ENCODE data around the gene IP6K1. TPM values are rescaled to one million over a fixed set of nuclear protein-coding genes. Genes with fewer than 3 reads are reported as not detected.
A peak's percentile ranks its signal among the peaks of the same experiment; 100 is the strongest.

The IP6K1 gene
- total RNA-seq, 1 donor from 2014 or later, result 49.3 TPM

DNA sequence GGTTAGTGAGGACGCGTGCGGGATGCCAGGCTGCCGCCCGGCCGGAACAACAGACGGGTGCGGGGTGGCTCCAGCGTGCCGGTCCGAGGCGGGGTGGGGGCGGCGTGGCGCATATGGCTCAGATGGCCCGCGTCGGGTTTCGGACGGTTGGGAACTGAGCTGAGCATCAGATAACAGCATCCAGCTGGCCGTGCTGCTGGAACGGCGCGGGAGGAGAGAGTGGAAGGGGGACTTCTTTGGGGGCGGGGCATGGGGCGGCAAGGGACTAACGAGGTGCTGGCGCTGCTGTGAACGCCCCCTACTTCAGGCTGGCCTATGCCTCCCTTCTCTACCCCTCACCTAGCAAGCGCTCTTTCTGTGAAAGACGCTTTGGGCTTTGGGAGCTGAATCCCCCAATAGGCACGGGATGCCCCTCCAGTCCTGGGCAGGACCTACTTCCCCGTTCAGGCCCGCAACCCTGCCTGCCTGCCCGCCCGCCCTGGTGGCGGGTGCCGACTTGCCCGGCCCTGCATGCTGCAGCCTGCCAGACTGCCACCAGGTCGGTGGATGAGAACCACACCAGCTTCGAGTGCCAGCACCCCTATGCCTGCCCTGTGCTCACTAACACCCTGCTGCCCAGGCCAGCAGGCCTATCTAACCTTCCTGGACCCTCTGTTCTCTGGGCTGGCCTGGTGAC, 17.3 kb upstream of the IP6K1 start:
- intact Hi-C loops (cut with micrococcal nuclease), result loop anchor here (1.0 to 2.0 kb wide), 5 partner anchors 10 to 285 kb away; partner anchors contain the start of genes MON1A, RBM5 and UBA7
- H3K36me3 Mint-ChIP-seq (ENCODE audit: low read depth), result peaks cover 8% of the 10 kb centered on the region

GRCh38 chr3:49802719-49803464, 16.6 kb upstream of the IP6K1 start, which contains the start of gene INKA1:
Gene INKA1, plus strand, starts transcription at chr3:49803261. Its CDS starts 132 bp downstream, at chr3:49803393.
- intact Hi-C loops (cut with micrococcal nuclease), result loop anchor here (1.0 to 2.0 kb wide), 9 partner anchors 10 to 285 kb away; partner anchors contain the start of genes IP6K1, MON1A, RBM5 and TRAIP
- H3K4me3 Mint-ChIP-seq, result peak within 1 kb of the TSS; percentile 84
- peaks cover 23% of the 10 kb centered on the region for H3K4me1 Mint-ChIP-seq (ENCODE audit: low read depth)
- no peaks in the 10 kb centered on the region for H3K9me3 Mint-ChIP-seq
- H3K27ac Mint-ChIP-seq, result peak within 1 kb of the TSS; percentile 70
- DNase-seq (ENCODE audit: low spot score), result peak; percentile 82
- peaks cover 10% of the 10 kb centered on the region for H3K27me3 Mint-ChIP-seq (ENCODE audit: insufficient read depth)
- peaks cover 8% of the 10 kb centered on the region for H3K36me3 Mint-ChIP-seq (ENCODE audit: low read depth)

More for the DNA sequence above, 17.3 kb upstream of the IP6K1 start:
- H3K4me1 Mint-ChIP-seq (ENCODE audit: low read depth), result peaks cover 27% of the 10 kb centered on the region
- H3K9me3 Mint-ChIP-seq, result no peaks in the 10 kb centered on the region
- peak overlapping the region; percentile 77 for H3K4me3 Mint-ChIP-seq
- no peak for DNase-seq (ENCODE audit: low spot score)
- no peak overlapping the region for H3K27ac Mint-ChIP-seq
- H3K27me3 Mint-ChIP-seq (ENCODE audit: insufficient read depth), result peaks cover 10% of the 10 kb centered on the region

- intact Hi-C loops (cut with micrococcal nuclease), result no loop called here
- H3K4me3 Mint-ChIP-seq, result no peak overlapping the region
Observed at GRCh38 chr3:49801160-49801559, 14.8 kb upstream of the IP6K1 start.

DNA sequence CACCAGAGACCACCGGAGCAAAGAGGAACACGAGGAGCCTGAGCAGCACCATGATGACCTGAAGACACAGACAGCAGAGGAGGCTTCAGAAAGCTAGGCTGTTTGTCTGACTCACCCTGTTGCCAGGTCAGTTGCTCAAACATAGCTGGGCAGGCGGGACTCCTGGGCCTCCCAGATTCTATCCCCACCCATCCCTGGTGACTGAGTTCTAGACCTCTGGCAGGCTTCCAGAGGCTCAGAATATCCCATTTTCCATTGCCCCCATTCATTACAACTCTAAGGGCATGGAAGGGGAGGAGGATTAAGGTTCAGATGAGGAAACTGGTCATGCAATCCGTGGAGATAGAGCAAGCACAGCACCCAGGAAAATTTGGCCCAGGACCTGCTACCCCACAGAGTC, 13.4 kb upstream of the IP6K1 start, which contains the start of gene CDHR4:
Gene CDHR4, minus strand, starts transcription at position 113 of the 400 bp plus-strand sequence. Its CDS starts 61 bp downstream, at position 52.
- Mint-ChIP-seq H3K4me1 (ENCODE audit: low read depth) (no peaks in the 10 kb centered on the region), H3K4me3 (no peak within 1 kb of the TSS), H3K27me3 (ENCODE audit: insufficient read depth) (peaks cover 10% of the 10 kb centered on the region), H3K36me3 (ENCODE audit: low read depth) (no peaks in the 10 kb centered on the region), H3K9me3 (no peaks in the 10 kb centered on the region), H3K27ac (no peak within 1 kb of the TSS)
- no peak for DNase-seq (ENCODE audit: low spot score)
- intact Hi-C loops (cut with micrococcal nuclease), result no loop called here

More at GRCh38 chr3:49801160-49801559, 14.8 kb upstream of the IP6K1 start:
- Mint-ChIP-seq H3K4me1 (ENCODE audit: low read depth) (peaks cover 7% of the 10 kb centered on the region), H3K27ac (no peak overlapping the region), H3K27me3 (ENCODE audit: insufficient read depth) (peaks cover 10% of the 10 kb centered on the region), H3K9me3 (no peaks in the 10 kb centered on the region), H3K36me3 (ENCODE audit: low read depth) (peaks cover 5% of the 10 kb centered on the region)
- no peak for DNase-seq (ENCODE audit: low spot score)

GRCh38 chr3:49799105-49799504, 12.8 kb upstream of the IP6K1 start:
- intact Hi-C loops (cut with micrococcal nuclease), result no loop called here
- peaks cover 10% of the 10 kb centered on the region for H3K27me3 Mint-ChIP-seq (ENCODE audit: insufficient read depth)
- H3K27ac Mint-ChIP-seq, result no peak overlapping the region
- no peaks in the 10 kb centered on the region for H3K9me3 Mint-ChIP-seq
- H3K4me1 Mint-ChIP-seq (ENCODE audit: low read depth), result no peaks in the 10 kb centered on the region
- no peak for DNase-seq (ENCODE audit: low spot score)
- H3K36me3 Mint-ChIP-seq (ENCODE audit: low read depth), result no peaks in the 10 kb centered on the region
- no peak overlapping the region for H3K4me3 Mint-ChIP-seq

- H3K27me3 Mint-ChIP-seq (ENCODE audit: insufficient read depth), result peaks cover 13% of the 10 kb centered on the region
- intact Hi-C loops (cut with micrococcal nuclease), result no loop called here
Observed at GRCh38 chr3:49794926-49795905, 8.9 kb upstream of the IP6K1 start.

DNA sequence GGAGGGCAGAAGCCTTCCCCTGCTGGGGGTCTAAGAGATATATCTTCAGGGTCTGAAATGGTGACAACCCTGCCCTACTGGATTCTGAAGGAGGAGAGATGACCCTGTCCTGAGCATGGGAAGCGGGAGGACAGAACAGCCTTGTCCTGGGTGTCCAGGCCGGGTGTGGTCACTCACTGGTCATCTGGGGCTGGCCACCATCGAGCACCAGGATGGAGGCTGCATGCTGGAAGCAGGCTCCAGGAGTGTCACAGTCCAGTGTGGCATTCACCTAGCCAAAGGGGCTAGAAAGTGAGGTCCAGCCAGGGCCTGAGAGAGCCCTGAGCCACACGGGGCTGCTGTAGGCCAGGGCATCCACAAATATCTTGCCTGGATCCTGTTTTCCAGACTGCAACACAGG, 8.1 kb upstream of the IP6K1 start:
- H3K9me3 Mint-ChIP-seq, result no peaks in the 10 kb centered on the region
- peaks cover 5% of the 10 kb centered on the region for H3K4me1 Mint-ChIP-seq (ENCODE audit: low read depth)
- peaks cover 12% of the 10 kb centered on the region for H3K27me3 Mint-ChIP-seq (ENCODE audit: insufficient read depth)
- no peak overlapping the region for H3K4me3 Mint-ChIP-seq
- no peak overlapping the region for H3K27ac Mint-ChIP-seq
- DNase-seq (ENCODE audit: low spot score), result no peak
- no peaks in the 10 kb centered on the region for H3K36me3 Mint-ChIP-seq (ENCODE audit: low read depth)
- intact Hi-C loops (cut with micrococcal nuclease), result no loop called here

More at GRCh38 chr3:49794926-49795905, 8.9 kb upstream of the IP6K1 start:
- DNase-seq (ENCODE audit: low spot score), result no peak
- Mint-ChIP-seq H3K36me3 (ENCODE audit: low read depth) (no peaks in the 10 kb centered on the region), H3K4me3 (no peak overlapping the region), H3K9me3 (no peaks in the 10 kb centered on the region), H3K27ac (no peak overlapping the region), H3K4me1 (ENCODE audit: low read depth) (peaks cover 2% of the 10 kb centered on the region)

GRCh38 chr3:49793486-49794085, 7.2 kb upstream of the IP6K1 start:
- Mint-ChIP-seq H3K36me3 (ENCODE audit: low read depth) (no peaks in the 10 kb centered on the region), H3K9me3 (no peaks in the 10 kb centered on the region), H3K4me3 (no peak overlapping the region), H3K4me1 (ENCODE audit: low read depth) (peaks cover 5% of the 10 kb centered on the region), H3K27me3 (ENCODE audit: insufficient read depth) (peaks cover 8% of the 10 kb centered on the region), H3K27ac (no peak overlapping the region)
- DNase-seq (ENCODE audit: low spot score), result no peak
- intact Hi-C loops (cut with micrococcal nuclease), result no loop called here

- Mint-ChIP-seq H3K27me3 (ENCODE audit: insufficient read depth) (peaks cover 8% of the 10 kb centered on the region), H3K36me3 (ENCODE audit: low read depth) (no peaks in the 10 kb centered on the region), H3K4me1 (ENCODE audit: low read depth) (peaks cover 5% of the 10 kb centered on the region), H3K27ac (no peak overlapping the region), H3K4me3 (no peak overlapping the region), H3K9me3 (no peaks in the 10 kb centered on the region)
- intact Hi-C loops (cut with micrococcal nuclease), result no loop called here
- no peak for DNase-seq (ENCODE audit: low spot score)
Observed at GRCh38 chr3:49792371-49793150, 6.2 kb upstream of the IP6K1 start.

DNA sequence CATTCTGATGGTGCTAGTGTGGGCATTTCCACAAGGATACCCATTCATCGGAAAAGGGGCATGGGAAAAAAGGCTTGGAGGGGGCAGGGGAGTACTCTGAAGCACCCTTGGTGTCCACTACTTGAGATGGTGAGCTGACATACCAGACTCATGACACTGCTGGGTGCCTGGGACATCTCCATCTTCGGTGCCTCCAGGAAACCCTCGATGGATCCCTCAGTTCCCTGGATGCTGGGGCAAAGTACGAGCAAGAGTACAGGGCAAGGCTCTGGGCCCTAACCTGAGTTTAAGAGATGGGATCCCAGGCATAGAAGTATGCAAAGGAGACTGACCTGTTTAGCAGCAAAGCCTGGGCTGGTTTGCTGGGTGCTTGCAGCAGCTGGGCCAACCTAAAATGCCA, 5.2 kb upstream of the IP6K1 start:
- H3K27me3 Mint-ChIP-seq (ENCODE audit: insufficient read depth), result peaks cover 8% of the 10 kb centered on the region
- no peak for DNase-seq (ENCODE audit: low spot score)
- H3K36me3 Mint-ChIP-seq (ENCODE audit: low read depth), result no peaks in the 10 kb centered on the region
- H3K4me3 Mint-ChIP-seq, result no peak overlapping the region
- intact Hi-C loops (cut with micrococcal nuclease), result no loop called here
- no peak overlapping the region for H3K27ac Mint-ChIP-seq
- no peaks in the 10 kb centered on the region for H3K9me3 Mint-ChIP-seq
- peaks cover 14% of the 10 kb centered on the region for H3K4me1 Mint-ChIP-seq (ENCODE audit: low read depth)

- peaks cover 15% of the 10 kb centered on the region for H3K4me1 Mint-ChIP-seq (ENCODE audit: low read depth)
- no peak for DNase-seq (ENCODE audit: low spot score)
- no peak overlapping the region for H3K27ac Mint-ChIP-seq
- intact Hi-C loops (cut with micrococcal nuclease), result no loop called here
- no peaks in the 10 kb centered on the region for H3K36me3 Mint-ChIP-seq (ENCODE audit: low read depth)
- H3K4me3 Mint-ChIP-seq, result no peak overlapping the region
- H3K9me3 Mint-ChIP-seq, result no peaks in the 10 kb centered on the region
- peaks cover 8% of the 10 kb centered on the region for H3K27me3 Mint-ChIP-seq (ENCODE audit: insufficient read depth)
Observed at GRCh38 chr3:49790626-49791411, 4.5 kb upstream of the IP6K1 start.
